NCI-H187 (cell line): ENCODE data around the gene QPRT.
"Not testable (repeated sequence)": the region's sequence is repeated elsewhere in the genome, so short reads cannot be mapped to it uniquely, and the experiment has no call there.

Experiments used
- DNase-seq, 2 experiments: peaks; one replicate each; lab custom pipeline; 2025; lab: John Stamatoyannopoulos, UW

QPRT gene

DNA sequence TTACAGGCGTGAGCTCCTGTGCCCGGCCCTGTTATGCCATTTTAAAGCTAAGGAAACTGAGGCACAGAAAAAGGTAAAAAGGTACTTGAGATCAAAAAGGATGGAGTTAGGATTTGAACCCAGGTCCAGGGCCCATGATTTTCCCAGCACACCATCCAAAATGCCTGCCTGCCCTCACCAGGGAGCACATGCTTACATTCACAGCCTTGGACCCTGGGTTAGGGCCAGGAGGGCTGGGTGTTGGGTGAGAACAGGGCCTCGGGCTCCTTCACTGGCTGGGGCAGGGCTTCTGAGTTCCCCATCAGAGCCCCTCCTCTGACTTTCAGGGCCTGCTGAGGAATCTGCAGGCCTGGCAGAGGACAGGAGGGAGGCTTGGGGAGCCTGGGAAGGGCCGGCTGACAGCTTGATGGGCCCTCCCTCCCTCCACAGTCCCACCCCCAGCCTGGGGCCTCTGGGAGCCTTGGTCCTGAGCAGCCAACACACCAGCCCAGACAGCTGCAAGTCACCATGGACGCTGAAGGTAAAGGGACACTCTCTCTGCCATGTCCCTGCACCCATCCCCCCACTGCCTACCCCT, at the start of gene QPRT:
Gene QPRT (plus strand): TSS at position 490 of the 577 bp plus-strand sequence. CDS start 18 bp downstream, at position 508.
- no peak for DNase-seq

DNA sequence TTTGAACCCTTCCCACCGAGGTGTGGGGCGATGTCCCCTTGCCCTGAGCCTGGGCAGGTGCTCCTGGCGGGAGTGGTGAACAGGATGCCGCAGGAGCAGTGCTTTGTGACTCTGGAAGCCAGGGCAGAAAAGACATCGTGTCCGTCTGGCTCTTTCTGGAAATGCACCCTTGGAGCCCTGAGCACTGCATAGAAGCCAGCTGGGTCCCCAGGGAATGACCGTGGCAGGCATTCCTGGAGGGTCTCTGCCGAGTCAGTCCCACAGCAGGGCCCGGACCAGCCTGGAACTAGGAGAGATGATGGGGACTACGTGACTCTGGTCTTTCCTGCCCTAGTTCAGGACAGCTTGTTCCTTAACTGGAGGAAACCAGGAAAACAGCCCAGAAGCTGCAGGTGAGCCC, 49.7 kb upstream of the QPRT start:
- not testable (repeated sequence) for DNase-seq

DNA sequence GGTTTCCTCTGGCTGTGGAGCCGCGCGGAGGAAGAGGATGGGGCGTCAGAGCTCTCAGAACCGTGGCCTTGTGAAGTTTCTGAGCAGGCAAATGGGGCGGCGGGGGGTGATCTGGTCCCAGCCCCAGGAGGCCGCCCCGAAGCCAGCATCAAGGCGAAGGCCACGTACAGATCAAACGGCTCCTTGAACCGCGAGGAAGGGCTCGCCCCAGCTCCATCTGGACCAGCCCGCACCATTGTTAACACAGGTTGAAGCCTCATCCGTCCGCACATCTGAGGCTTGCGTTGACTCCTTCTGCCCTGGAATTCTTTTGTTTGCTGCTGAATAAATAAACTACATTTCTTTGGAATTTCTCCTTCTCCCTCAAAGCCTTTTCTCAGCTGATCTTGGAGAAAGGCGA, 47.3 kb upstream of the QPRT start:
- DNase-seq, result not testable (repeated sequence)

DNA sequence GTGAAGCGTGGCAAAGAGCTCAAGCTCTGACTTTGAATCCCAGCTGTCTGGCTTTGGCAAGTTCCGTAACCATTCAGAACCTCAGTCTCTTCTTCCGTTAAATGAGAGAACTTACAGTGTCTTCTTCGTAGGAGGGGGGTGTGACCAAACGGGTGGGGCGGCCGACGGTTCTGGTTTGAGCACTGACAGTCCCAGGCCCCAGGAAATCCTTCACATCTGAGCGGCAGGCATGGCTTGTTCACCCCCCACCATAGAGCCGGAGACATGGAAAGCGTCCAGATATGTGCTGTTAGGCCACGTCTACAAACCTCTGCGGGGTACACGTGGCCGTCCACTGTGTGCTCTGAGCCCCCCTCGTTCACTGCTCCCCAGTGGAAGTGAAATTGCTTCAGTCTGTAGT, 43.1 kb upstream of the QPRT start:
- DNase-seq, result not testable (repeated sequence)

DNA sequence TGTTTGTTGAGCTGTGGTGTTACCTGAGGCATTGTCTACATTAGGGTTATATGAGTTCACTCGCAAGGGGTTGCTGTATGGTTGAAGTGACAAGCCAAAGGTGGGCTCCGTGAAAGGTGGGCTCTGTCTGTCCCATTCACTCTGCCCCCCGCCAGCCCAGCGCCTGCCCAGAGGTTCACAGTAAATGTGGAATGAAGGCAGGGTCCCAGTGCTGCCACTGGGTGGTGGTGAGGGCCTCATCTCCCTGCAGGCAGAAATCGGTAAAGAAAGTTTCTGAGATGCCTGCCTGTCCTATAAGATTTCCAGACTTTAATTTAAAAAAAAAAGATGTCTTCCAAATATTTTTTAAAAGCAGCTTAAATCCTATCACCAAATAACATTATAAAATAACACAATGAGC, 42.6 kb upstream of the QPRT start:
- not testable (repeated sequence) for DNase-seq

DNA sequence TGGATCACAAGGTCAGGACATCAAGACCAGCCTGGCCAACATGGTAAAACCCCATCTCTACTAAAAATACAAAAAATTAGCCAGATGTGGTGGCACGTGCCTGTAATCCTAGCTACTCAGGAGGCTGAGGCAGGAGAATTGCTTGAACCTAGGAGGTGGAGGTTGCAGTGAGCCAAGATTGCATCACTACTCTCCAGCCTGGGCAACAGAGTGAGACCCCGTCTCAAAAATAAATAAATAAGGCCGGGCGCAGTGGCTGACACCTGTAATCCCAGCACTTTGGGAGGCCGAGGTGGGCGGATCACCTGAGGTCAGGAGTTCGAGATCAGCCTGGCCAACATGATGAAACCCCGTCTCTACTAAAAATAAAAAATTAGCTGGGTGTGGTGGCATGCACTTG, 40.2 kb upstream of the QPRT start:
- DNase-seq, result not testable (repeated sequence)

DNA sequence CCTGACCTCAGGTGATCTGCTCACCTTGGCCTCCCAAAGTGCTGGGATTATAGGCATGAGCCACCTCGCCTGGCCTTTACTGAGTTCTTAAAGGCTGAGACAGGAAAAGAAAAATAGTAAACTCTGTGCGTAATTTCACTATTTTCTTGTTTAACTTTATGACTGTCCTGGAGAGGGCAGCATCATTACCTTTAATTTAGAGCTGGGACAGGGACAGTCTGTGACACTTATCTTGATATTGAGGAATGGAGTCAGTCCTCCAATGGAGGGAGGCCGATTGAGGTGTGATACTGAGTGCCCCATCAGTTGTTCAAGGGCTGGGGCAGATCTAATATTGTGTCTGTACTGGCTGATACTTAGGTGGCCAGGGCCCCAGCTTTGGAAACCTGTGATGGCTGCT, 37.4 kb upstream of the QPRT start:
- no peak for DNase-seq

DNA sequence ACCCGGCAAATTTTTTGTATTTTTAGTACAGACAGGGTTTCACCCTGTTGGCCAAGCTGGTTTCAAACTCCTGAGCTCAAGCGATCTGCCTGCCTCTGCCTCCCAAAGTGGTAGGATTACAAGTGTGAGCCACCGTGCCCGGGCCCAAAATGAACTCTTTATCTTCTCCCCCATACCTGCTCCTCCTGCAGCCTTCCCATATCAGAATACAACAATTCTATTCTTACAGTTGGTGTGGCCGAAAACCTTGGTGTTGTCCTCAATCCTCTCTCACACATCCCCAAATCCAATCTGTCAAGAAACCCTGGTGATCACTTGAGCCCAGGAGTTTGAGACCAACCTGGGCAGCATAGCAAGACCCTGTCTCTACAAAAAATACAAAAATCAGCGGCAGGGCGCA, 35.4 kb upstream of the QPRT start:
- no peak for DNase-seq

DNA sequence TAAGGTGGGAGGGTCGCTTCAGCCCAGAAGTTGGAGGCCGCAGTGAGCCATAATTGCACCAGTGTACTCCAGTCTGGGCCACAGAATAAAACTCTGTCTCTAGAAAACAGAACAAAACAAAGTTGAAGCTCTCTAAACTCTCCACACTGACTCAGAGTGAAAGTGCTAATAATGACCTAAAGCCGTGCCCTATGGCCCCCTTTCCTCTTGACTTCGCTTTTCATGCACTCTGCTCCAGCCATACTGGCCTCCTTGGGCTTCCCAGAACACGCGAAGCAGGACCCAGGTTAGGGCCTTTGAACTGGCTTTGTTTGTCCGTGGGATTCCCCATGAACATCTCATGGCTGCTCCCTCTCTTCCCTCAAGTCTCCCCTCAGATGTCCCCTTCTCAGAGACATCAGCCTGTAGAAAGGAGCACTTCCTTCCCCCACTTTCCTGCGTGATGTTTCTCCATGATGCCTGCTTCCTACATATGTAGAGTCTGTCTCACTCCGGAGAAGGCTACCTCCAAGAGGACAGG, 34.6 kb upstream of the QPRT start:
- DNase-seq, result no peak

DNA sequence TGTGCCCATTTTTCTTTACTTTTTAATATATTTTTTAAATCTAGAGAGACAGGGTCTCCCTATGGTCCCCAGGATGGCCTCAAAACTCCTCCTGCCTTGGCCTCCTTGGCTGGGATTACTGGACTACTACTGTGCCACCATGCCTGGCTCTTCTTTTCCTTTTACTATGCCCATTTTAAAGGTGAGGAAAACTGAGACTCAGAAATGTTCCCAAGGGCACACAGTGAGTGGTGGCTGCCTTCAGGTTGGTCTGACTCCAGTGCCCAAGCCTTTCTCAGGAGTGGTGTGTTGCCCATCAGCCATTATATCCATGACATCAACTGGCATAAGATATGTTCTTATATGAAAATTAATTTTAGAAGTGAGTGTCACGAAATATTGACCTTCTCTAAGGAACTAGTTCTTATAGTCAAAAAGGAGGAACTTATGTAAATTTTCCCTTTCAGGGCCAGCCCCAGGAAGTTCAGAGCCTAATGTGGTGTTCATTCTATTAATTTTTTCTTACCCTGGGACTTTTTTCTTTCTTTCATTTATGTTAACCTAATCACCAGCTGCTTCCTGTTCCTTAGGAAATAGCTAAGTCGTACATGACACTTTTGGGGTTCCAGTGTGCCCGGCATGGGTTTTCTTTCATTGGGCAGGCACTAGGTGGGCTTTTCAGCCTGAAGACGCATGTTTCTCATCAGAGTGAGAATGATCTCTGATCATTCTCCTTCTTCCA, 33.8 kb upstream of the QPRT start:
- no peak for DNase-seq

DNA sequence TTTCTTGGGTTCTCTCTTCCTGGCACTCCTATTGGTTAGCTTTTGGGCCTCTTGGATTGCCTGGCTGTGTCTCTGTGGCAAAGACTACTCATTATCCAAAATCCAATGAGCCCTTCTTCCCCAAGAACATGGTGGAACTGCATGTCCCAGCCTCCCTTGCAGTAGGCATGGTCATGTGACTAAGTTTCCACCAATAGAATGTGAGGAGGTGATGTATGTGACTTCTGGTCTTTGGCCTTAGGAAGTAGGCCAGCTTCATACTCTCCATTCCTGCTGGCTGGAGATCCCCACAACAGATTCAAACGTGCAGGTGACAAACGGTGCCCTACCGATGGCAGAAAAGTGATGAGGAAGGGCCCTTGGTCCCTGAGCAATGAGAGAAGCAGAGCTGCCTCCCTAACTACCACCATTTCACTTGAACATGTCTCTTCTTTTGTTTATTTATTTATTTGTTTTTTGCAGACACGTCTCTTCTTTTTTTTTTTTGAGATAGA, 33.2 kb upstream of the QPRT start:
- DNase-seq, result no peak

DNA sequence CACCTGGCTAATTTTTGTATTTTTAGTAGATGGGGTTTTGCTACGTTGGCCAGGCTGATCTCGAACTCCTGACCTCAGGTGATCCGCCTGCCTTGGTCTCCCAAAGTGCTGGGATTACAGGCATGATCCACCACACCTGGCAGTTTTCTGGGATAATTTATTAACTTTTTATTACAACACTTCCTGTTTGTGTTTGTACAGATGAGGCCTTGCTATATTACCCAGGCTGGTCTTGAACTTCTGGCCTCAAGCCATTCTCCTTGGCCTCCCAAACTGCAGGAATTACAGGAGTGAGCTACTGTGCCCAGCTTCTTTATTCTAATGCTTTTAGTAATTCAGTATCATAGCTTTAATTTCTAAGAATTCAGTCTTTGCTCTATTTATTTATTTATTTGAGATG, 32.0 kb upstream of the QPRT start:
- no peak for DNase-seq

DNA sequence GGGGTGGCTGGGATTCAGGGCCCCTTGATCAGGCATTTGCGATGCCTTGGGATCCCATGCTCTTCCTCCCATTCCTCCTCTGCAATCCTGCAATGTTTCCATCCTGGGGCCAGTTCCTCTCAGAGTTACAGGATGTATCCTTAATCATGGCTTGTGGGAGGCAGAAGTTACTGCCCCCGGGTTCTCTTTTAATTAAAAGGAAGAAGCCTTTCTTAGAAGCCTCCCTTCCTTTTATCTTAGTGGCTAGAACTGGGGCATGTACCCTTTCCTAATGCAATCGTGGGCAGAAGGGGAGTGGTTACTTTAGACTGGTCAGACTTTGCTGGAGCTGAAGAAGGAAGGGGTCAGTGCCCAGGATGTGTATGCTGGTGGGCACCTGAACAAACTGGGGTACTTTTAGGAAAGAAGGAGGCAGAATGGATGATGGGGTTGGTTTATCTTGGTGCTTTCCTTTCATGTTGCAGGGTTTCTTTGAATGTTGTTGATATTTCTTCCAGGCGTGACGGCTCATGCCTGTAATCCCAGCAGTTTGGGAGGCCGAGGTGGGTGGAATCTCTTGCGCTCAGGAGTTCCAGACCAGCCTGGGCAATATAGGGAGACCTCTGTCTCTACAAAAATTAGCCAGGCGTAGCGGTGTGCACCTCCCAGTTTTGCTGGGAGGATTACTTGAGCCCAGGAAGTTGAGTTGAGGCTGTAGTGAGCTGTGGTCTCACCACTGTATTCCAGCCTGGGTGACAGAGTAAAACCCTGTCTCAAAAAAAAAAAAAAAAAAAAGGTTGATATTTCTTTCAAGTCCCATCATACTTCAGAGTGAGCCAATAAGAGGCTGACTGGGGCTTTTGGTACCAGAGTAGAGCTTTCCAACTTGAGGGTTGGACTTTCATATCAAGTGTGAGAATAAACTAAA, 29.1 kb upstream of the QPRT start:
- DNase-seq, result no peak

DNA sequence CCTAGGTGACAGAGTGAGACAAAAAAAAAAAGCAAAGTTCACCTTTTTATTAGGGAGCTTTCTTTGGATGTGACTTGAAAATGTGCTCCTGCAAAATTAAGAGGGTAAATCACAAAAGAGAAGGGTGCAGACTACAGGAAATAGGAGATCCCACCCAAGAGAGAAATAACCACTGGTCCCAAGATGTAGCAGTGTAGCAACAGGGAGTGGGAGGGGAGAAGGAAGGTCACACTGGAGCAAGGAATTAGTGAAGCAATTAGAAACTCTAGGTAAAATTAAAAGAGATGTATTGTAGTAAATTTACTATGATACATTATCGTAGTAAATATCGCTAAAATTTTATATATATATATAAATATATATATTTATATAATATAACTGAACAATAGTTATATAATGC, 28.2 kb upstream of the QPRT start:
- DNase-seq, result no peak

DNA sequence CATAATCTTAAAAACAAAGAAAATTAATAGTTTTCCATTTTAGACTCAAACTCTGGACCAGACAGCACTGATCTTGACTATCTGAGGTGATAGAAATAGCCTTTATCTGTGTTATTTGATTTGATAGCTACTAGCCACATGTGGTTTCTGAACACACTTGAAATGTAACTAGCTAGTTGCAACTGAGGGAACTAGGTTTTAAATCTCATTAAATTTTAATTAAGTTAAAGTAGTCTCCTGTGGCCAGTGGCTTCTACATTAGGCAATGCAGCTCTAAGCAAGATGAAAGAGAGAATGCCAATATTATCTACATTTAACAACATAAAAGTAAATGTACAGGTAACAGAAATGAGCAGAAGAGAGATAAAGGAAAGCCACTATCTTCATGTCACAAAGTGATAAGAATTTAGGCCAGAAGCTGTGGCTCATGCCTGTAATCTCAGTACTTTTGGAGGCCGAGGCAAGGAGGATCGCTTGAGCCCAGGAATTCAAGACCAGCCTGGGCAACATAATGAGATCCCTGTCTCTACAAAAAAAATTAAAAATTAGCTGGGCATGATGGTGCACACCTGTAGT, 27.1 kb upstream of the QPRT start:
- no peak for DNase-seq

DNA sequence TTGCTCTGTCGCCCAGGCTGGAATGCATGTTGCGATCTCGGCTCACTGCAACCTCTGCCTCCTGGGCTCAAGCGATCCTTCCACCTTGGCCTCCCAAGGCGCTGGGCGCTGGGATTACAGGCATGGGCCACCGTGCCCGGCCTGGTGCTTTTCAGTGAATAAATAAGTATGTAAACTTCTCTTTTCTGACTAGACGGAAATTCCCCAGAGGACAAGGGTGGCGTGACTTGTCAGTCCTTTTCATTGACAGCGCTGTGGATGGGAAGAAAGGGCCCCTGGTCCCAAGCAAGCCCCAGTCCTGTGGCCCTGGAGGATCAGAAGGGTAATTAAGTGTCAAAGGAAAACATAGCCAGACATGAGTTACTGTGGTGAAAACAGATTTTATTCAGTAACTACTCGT, 25.5 kb upstream of the QPRT start:
- DNase-seq, result no peak

DNA sequence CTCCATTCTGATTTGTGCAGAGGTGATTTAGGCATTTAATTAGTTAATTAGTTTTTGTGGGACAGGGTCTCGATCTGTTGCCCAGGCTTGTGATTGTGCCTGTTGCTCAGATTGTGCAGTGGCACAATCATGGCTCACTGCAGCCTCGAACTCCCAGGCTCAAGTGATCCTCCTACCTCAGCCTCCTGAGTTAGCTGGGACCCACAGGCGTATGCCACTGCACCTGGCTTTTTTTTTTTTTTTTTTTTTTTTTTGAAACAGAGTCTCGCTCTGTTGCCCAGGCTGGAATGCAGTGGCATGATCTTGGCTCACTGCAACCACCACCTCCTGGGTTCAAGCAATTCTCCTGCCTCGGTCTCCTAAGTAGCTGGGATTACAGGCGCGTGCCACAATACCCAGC, 25.1 kb upstream of the QPRT start:
- DNase-seq, result not testable (repeated sequence)

DNA sequence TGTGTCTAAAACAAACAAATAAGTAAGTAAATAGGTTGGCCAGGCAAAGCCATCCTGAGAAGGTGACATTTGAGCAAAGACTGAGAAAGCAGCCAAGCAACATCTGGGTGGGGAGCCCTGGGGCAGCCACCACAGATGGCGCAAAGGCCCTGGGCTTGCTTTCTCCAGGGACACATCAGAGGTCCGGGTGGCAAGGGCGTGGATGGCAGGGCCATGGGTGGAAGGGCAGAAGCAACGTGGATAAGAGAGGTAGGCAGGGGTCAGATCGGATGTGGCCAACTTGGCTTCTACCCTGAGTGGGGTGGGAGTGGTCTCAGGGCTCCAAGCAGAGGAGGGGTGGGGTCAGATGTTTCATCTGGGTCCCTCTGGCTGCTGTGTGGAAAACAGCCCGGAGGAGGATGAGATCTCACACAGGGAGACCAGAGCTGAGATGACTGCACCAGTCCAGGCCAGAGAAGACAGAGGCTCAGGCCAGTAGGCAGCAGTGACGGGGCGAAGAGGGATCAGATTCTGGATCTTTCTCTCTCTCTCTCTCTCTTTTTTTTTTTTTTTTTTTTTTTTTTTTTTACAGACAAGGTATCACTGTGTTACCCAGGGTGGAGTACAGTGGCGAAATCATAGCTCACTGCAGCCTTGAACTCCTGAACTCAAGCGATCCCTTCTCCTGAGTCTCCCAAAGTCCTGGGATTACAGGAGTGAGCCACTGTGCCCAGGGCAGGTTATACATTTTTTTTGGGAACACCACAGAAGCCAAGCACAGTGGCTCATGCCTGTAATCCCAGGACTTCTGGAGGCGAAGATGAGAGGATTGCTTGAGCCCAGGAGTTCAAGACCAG, 22.1 kb upstream of the QPRT start:
- DNase-seq, result no peak

DNA sequence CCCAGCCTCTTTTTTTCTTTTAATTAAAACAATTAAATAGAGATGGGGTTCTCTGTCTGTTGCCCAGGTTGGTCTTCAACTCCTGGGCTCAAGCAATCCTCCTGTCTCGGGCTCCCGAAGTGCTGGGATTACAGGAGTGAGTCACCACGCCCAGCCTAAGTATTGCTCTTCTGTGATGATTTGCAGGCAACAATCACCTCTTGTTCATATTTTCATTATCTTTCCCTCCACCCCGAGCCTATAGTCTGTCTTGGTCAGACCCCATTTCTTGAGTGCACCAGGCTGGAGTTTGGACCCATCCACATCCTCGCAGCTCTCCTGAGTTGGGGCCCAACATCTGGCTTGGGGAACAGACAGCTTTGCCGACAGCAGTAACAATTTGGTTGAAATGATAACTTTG, 20.3 kb upstream of the QPRT start:
- DNase-seq, result no peak

DNA sequence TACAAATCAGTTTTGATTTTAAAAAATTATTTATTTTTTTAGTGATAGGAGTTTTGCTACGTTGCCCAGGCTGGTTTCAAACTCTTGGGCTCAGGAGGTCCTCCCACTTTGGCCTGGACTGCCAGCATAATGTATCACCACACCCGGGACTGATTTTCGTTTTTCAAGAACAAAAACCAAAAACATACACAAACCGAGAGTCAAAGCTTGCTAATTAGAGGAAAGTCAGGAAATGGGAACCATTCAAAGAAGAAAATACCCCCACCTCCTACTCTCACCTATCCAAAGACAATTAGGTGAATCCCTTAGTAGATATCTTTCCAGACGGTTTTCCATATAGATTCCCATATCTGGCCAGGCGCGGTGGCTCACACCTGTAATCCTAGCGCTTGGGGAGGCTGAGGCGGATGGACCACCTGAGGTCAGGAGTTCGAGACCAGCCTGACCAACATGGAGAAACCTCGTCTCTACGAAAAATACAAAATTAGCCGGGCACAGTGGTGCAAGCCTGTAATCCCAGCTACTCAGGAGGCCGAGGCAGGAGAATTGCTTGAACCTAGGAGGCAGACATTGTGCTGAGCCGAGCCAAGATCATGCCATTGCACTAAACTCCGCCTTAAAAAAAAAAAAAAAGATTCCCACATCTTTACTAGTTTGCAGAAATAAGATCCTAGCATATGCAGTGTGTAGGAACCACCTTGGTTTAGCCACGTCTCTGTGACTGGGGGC, 16.8 kb upstream of the QPRT start:
- DNase-seq, result no peak

DNA sequence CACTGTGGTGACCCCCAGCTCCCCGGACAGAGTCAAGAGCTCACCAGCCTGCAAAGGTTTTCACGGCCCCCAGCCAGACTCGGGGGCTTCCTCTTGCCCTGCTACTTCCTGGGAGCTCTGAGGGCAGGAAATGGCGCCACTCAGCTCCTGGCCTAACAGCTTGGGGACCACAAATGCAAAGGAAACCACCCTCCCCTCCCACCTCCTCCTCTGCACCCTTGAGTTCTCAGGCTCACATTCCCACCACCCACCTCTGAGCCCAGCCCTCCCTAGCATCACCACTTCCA, 16.3 kb upstream of the QPRT start:
- DNase-seq, result no peak
